Type B pancreatic cell (in vitro differentiated cells): ENCODE results near the gene ECI2. TPM values are rescaled to one million over a fixed set of nuclear protein-coding genes. Genes with fewer than 3 reads are reported as not detected.
A peak's percentile ranks its signal among the peaks of the same experiment; 100 is the strongest.

Experiments used
- DNase-seq: peaks from one replicate; pipeline ENCODE4 v3.0.0; 2021; ENCODE audit warnings: mixed read lengths; ENCODE audit not compliant: unreplicated experiment; ENCODE audit errors: extremely low spot score
- H3K27ac Mint-ChIP-seq: 2 replicates; pipeline ENCODE4 v1.8.0; 2021; ENCODE audit warnings: mild to moderate bottlenecking, mixed read lengths
- H3K27me3 Mint-ChIP-seq: 2 replicates; pipeline ENCODE4 v1.8.0; 2021; ENCODE audit warnings: mixed read lengths
- H3K36me3 Mint-ChIP-seq: 2 replicates; pipeline ENCODE4 v1.8.0; 2021; ENCODE audit warnings: mixed read lengths
- H3K4me1 Mint-ChIP-seq: one replicate; pipeline ENCODE4 v1.8.0; 2021; ENCODE audit warnings: mixed read lengths; ENCODE audit not compliant: unreplicated experiment
- H3K4me3 Mint-ChIP-seq: 2 replicates; pipeline ENCODE4 v1.8.0; 2021; ENCODE audit warnings: mild to moderate bottlenecking, mixed read lengths
- H3K9me3 Mint-ChIP-seq: 2 replicates; pipeline ENCODE4 v1.8.0; 2021; ENCODE audit warnings: mixed read lengths
- long read RNA-seq: library from polyadenylated mRNA; unstranded; transcript quantifications from one replicate; pipeline ENCODE4 v2.0.0, GENCODE V29; 2020
- total RNA-seq: library from RNA; stranded (reverse); gene quantifications from 2 replicates; pipeline ENCODE4 v1.2.1, GENCODE V29; 2021; ENCODE audit warnings: low replicate concordance
- TF ChIP-seq, protein P1 (sequence below): fragments of 200-600 bp; sonication (generic); conservative IDR thresholded peaks from 2 replicates; pipeline ENCODE4 v1.5.0; 2021; ENCODE audit warnings: antibody characterized with exemption, mild to moderate bottlenecking

Gene ECI2, protein sequence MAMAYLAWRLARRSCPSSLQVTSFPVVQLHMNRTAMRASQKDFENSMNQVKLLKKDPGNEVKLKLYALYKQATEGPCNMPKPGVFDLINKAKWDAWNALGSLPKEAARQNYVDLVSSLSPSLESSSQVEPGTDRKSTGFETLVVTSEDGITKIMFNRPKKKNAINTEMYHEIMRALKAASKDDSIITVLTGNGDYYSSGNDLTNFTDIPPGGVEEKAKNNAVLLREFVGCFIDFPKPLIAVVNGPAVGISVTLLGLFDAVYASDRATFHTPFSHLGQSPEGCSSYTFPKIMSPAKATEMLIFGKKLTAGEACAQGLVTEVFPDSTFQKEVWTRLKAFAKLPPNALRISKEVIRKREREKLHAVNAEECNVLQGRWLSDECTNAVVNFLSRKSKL
- 46.2 and 62.9 TPM in 2 replicates for total RNA-seq
- long read RNA-seq, transcript ECI2-201 (10 exons, 1,380 nt) = major isoform, 108 of 179 reads
- long read RNA-seq, transcript ECI2-202 (10 exons, 1,407 nt) = minor isoform, 55 of 179 reads
- long read RNA-seq, partial matches to known transcripts = 4 of 179 reads
- long read RNA-seq, other reads (novel, unspliced or antisense) = 12 of 179 reads

DNA sequence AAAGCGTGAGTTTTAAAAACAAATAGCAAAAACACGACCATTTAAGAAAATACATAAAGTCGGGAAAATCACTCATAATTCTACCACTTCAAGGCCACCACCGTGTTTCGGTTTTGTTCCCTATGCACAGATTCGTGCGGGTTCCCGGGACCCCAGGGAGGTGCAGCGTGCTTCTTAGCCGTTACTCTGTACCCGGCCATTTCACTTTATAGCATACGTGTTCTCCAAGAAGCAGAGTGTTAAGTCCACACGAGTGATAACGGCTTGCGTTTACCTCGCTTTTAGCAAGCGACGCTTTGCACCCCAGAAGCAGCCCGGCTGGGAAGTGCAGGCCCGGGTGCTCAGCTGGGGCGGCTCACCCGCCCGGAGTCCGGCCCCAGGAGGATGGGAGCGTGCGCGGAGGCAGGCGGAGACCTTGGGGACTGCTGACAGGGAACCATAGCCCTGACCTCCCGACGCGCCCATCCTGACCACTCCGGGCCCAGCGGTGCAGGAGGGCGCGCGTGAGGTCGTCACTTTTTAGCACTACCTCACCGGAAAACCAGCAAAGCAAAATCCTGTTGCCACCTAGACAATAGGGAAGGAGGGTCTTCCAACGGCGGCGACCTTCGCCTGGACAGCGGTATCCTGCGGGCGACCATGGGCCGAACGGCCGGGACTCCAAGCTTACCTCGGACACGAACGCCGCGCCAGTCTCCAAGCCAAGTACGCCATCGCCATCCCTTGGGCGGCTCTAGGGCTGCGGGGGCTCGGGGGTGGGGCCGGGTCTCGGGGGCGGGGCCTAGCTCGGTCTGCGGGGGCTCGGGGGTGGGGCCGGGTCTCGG is at the start of gene ECI2:
Gene ECI2 (minus strand): TSS at position 735 of the 824 bp plus-strand sequence. CDS start 15 bp downstream, at position 720.
- TF ChIP-seq, protein P1, sequence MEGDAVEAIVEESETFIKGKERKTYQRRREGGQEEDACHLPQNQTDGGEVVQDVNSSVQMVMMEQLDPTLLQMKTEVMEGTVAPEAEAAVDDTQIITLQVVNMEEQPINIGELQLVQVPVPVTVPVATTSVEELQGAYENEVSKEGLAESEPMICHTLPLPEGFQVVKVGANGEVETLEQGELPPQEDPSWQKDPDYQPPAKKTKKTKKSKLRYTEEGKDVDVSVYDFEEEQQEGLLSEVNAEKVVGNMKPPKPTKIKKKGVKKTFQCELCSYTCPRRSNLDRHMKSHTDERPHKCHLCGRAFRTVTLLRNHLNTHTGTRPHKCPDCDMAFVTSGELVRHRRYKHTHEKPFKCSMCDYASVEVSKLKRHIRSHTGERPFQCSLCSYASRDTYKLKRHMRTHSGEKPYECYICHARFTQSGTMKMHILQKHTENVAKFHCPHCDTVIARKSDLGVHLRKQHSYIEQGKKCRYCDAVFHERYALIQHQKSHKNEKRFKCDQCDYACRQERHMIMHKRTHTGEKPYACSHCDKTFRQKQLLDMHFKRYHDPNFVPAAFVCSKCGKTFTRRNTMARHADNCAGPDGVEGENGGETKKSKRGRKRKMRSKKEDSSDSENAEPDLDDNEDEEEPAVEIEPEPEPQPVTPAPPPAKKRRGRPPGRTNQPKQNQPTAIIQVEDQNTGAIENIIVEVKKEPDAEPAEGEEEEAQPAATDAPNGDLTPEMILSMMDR = no peak
- H3K4me3 Mint-ChIP-seq = peak within 1 kb of the TSS; percentile 96
- peaks cover 8% of the 10 kb centered on the region for H3K27me3 Mint-ChIP-seq
- H3K27ac Mint-ChIP-seq = peak within 1 kb of the TSS; percentile 88
- DNase-seq = peak; percentile 81
- peaks cover 20% of the 10 kb centered on the region for H3K4me1 Mint-ChIP-seq
- H3K36me3 Mint-ChIP-seq = peaks cover 22% of the 10 kb centered on the region
- no peaks in the 10 kb centered on the region for H3K9me3 Mint-ChIP-seq

DNA sequence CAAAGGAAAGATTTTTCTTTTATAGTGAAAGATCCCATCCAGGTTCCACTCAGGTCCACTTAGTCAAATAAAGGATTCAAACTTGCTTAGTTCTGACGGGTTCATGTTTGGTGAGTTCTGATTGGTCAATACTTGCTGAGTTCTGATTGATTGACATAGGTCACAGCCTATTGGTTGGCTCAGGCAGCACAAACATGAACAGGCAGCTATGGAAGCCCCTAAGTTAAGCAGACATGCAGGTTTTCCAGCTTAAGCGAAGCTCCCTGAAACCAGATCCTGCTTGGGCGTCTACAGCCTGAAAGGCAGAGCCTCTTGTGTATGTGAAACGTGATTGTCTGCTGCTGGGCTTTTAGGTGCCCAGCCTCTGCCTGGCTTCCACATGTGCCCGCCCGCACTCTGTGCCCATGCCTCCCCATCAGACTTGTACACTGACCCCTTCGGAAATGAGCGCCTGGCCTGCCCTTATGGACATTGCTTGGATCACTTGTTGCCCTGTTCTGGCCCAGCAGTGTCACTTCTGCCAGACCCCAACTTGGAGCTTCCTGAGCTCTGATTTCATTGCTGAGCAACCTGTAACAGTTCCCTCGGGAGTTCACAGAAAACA is 45.4 kb upstream of the ECI2 start:
- H3K4me3 Mint-ChIP-seq = no peak overlapping the region
- no peaks in the 10 kb centered on the region for H3K27me3 Mint-ChIP-seq
- peaks cover 6% of the 10 kb centered on the region for H3K4me1 Mint-ChIP-seq
- no peak for DNase-seq
- no peaks in the 10 kb centered on the region for H3K9me3 Mint-ChIP-seq
- no peaks in the 10 kb centered on the region for H3K36me3 Mint-ChIP-seq
- H3K27ac Mint-ChIP-seq = no peak overlapping the region
- TF ChIP-seq, protein P1 = no peak

DNA sequence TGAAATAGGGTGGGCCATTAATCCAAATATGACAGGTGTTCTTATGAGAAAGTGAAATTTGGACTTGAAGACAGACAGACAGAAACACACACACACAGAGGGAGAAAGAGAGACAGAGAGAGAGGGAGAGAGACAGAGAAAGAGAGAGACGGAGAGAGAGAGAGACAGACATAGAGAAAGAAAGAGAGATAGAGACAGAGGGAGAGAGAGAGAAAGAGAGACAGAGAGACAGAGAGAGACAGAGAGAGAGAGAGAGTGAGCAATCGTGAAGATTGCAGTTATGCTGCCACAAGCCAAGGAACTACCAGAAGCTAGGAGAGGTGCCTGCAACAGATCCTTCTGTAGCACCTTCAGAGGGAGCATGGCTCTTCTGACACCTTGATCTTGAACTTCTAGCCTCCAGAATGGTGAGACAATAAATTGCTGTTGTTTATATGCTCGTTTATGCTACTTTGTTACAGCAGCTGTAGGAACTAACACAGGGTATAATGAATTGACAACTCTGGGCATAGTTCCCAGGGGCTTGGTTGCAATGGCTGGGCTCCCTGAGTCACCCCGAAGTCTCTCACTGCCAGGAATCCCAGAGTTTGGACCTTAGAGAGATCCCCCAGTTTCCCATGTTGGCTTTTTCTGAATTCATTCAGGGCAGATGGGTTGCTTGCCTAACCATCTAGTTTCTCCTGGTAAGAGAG is 44.7 kb upstream of the ECI2 start:
- H3K27ac Mint-ChIP-seq = no peak overlapping the region
- no peak overlapping the region for H3K4me3 Mint-ChIP-seq
- no peaks in the 10 kb centered on the region for H3K36me3 Mint-ChIP-seq
- H3K27me3 Mint-ChIP-seq = no peaks in the 10 kb centered on the region
- H3K4me1 Mint-ChIP-seq = peaks cover 6% of the 10 kb centered on the region
- TF ChIP-seq, protein P1 = no peak
- no peak for DNase-seq
- no peaks in the 10 kb centered on the region for H3K9me3 Mint-ChIP-seq

DNA sequence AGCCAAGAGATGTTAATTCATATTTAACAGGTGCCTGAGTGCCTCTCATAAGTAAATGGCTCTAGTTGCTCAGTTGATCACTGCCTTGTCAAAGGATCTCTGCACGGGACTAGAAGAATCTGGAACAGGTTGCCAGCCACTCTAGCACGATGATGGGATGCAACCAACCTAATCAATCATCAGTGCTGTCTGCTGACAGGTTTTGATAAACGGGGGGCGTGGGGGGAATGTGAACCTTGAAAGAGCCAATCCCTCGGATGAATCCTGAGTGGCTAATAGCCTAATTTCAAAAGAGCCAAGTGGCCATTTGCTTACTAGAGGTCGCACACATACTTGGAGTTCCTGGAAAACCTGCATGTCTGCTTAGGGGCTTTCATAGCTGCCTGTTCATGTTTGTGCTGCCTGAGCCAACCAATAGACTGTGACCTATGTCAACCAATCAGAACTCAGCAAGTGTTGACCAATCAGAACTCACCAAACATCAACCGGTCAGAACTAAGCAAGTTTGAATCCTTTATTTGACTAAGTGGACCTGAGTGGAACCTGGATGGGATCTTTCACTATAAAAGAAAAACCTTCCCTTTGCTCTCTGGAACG is 43.5 kb upstream of the ECI2 start:
- DNase-seq = no peak
- H3K27ac Mint-ChIP-seq = no peak overlapping the region
- H3K27me3 Mint-ChIP-seq = no peaks in the 10 kb centered on the region
- no peaks in the 10 kb centered on the region for H3K36me3 Mint-ChIP-seq
- peaks cover 6% of the 10 kb centered on the region for H3K4me1 Mint-ChIP-seq
- TF ChIP-seq, protein P1 = no peak
- H3K9me3 Mint-ChIP-seq = no peaks in the 10 kb centered on the region
- no peak overlapping the region for H3K4me3 Mint-ChIP-seq
